Transverse colon (tissue), 4 donors: ENCODE data around the gene MRPL47. TPM values are rescaled to one million over a fixed set of nuclear protein-coding genes. Genes with fewer than 3 reads are reported as not detected.
A peak's percentile ranks its signal among the peaks of the same experiment; 100 is the strongest.

Experiments used
- DNase-seq: peaks from one replicate; pipeline ENCODE4 v3.0.0-alpha.2; 2019
- H3K27ac ChIP-seq, 4 donors: fragments of 200-600 bp; sonication (generic); 2 replicates each; pipeline ENCODE4 v1.5.1; 2016 to 2018; ENCODE audit warnings: inconsistent platforms in 4 of 4
- H3K27me3 ChIP-seq: fragments of 200-600 bp; sonication (generic); 2 replicates; pipeline ENCODE4 v1.5.1; 2017; ENCODE audit warnings: inconsistent platforms
- H3K36me3 ChIP-seq, 4 donors: fragments of 200-600 bp; sonication (generic); 2 replicates each; pipeline ENCODE4 v1.5.1; 2017 to 2019; ENCODE audit warnings: inconsistent platforms in 4 of 4
- H3K4me1 ChIP-seq, 4 donors: fragments of 200-600 bp; sonication (generic); 2 replicates each; pipeline ENCODE4 v1.5.1; 2017 to 2020; ENCODE audit warnings: inconsistent platforms in 4 of 4
- H3K4me3 ChIP-seq, 4 donors: fragments of 200-600 bp; sonication (generic); 1 replicate in 1 of 4; 2 replicates in 3 of 4; pipeline versions ENCODE4 v1.5.1 to v1.6.1; 2017 to 2019; ENCODE audit warnings: inconsistent platforms in 4 of 4
- H3K9me3 ChIP-seq, 2 donors: fragments of 200-600 bp; sonication (generic); 2 replicates each; pipeline ENCODE4 v1.5.1; 2017 to 2019; ENCODE audit warnings: inconsistent platforms in 2 of 2
- CTCF ChIP-seq, 5 experiments: fragments of 200-600 bp in 3 of 5; fragments of 450-650 bp in 2 of 5; sonication (generic) in 3 of 5; IDR thresholded peaks; 1 replicate in 2 of 5; 2 replicates in 3 of 5; pipeline ENCODE4 v1.5.1; 2016 to 2017; ENCODE audit warnings: antibody characterized with exemption in 5 of 5, inconsistent platforms in 3 of 5, mild to moderate bottlenecking in 2 of 5, moderate library complexity in 1 of 5
- EP300 ChIP-seq: sonication (generic); formaldehyde crosslinking; IDR thresholded peaks from one replicate; pipeline ENCODE4 v1.6.1; 2017; ENCODE audit warnings: antibody characterized with exemption, low read depth
- POLR2A ChIP-seq: fragments of 450-650 bp; IDR thresholded peaks from one replicate; pipeline ENCODE4 v1.6.1; 2016; ENCODE audit warnings: antibody characterized with exemption, mild to moderate bottlenecking, moderate library complexity
- POLR2AphosphoS5 ChIP-seq, 3 donors: sonication (generic); formaldehyde crosslinking; IDR thresholded peaks; one replicate each; pipeline ENCODE4 v1.6.1; 2016; ENCODE audit warnings: antibody characterized with exemption in 3 of 3
- WGBS, 2 donors: methylation state at CpG; one replicate each; pipeline ENCODE4 v1.1.5; 2018; ENCODE audit warnings: low coverage in 1 of 2; 5-methylcytosine and 5-hydroxymethylcytosine counted together
- in situ Hi-C, 4 donors: fragments of 200-750 bp; cut with MboI; loops; one replicate each; pipeline versions ENCODE4 v1.15.0 to v1.15.1; 2017; ENCODE audit warnings: low sequenced_read_pairs in 3 of 4, low pct_ligation_motif_present in 1 of 4, low pct_unique_long_range_greater_than_20kb in 1 of 4
- intact Hi-C: fragments of 100-400 bp; cut with DNase I; formaldehyde crosslinking; loops from one replicate; pipeline ENCODE4 v1.15.1; 2023; ENCODE audit warnings: low total_unique reads
- total RNA-seq, 4 donors: library from RNA; depleted of rRNA; stranded (reverse); fragments of >200 nt; gene quantifications; one replicate each; pipeline ENCODE4 v1.1.0, GENCODE V29; 2016

The MRPL47 gene
- total RNA-seq, 4 donors from 2014 or later = 10.1 to 26.8 (median 20.7) TPM

DNA sequence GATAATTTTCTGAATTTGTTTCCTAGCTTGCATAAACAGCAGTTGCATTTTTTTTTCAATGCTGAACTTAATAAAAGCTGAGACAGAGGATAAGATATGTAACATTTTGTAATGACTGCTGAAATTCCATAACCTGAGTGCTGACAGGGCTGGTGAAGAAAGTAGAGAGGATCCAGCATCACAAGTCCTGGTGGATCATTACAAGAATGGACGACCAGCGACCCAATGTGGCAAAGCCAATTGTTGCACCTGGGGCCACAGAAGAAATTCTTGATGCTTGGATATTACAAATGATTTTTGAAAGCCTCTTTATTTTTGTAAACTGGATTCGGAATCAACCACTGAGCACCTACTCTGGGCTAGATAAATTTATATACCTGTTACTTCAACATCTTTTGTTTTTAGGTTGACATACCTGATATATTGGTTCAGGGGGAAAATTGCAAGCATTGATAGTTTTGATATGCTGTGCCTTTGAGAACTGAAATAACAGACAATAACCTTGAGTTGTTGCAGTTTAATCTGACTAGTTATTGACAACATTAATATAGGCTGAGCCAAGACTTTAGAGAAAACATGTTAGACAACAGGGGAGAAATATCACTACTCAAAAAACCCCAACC lies 45.6 kb downstream of the MRPL47 start:
- TF ChIP-seq CTCF (IDR thresholded peaks at IDR 0.05) (peak; percentile 41 to 69 (median 62)), POLR2A (no peak)
- intact Hi-C loops = loop anchor here (10.0 kb wide), 1 partner anchor 134 kb away; no protein-coding TSS in a partner anchor
- Histone ChIP-seq H3K27me3 (no peaks in the 10 kb centered on the region), H3K4me1 (peaks cover 2 to 9% (median 4%) of the 10 kb centered on the region in 4 donors), H3K36me3 (no peaks in the 10 kb centered on the region), H3K4me3 (no peak overlapping the region), H3K27ac (no peak overlapping the region), H3K9me3 (no peaks in the 10 kb centered on the region)
- in situ Hi-C loops = loop anchor here in 3 of 4 donors (25.0 kb wide), 3 partner anchors 122 to 547 kb away; no protein-coding TSS in a partner anchor
- peak; percentile 50 for DNase-seq
- 3 to 4% methylated on average over 3 of the region's 3 CpGs for WGBS, 2 donors

- intact Hi-C loops = loop anchor here (10.0 kb wide), 1 partner anchor 127 kb away; no protein-coding TSS in a partner anchor
- Histone ChIP-seq H3K27ac (no peak overlapping the region), H3K4me3 (no peak overlapping the region), H3K4me1 (no peaks in the 10 kb centered on the region), H3K27me3 (no peaks in the 10 kb centered on the region), H3K9me3 (no peaks in the 10 kb centered on the region), H3K36me3 (no peaks in the 10 kb centered on the region)
- TF ChIP-seq CTCF (IDR thresholded peaks at IDR 0.05) = no peak
- no peak for TF ChIP-seq POLR2AphosphoS5 (IDR thresholded peaks at IDR 0.05)
- TF ChIP-seq POLR2A = no peak
- no peak for TF ChIP-seq EP300
- WGBS, 2 donors = 29 to 43% methylated on average over 4 of the region's 4 CpGs
- no peak for DNase-seq
- in situ Hi-C loops = loop anchor here in 3 of 4 donors (25.0 kb wide), 3 partner anchors 114 to 539 kb away; no protein-coding TSS in a partner anchor
Measured at GRCh38 chr3:179551349-179552105, 52.9 kb downstream of the MRPL47 start.

DNA sequence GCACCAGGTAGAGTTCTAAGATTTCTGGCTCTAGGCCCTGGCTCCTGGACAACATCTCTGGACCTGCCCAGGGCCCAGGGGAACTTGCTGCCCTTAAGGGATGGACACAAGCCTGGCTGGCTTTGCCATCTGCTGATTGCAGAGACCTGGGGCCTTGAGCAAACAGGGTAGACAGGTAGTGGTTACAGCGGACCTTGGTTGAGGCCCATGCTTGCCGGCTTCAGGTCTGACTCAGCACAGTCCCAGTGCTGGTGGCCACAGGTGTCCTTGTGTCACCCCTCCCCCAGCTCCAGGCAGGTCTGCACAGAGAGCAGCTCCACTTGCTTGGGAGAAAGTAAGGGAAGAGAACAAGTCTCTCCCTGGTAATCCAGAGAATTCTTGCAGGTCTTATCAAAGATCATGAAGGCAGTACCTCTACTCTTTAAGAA lies 57.6 kb downstream of the MRPL47 start:
- no peak overlapping the region for H3K4me3 ChIP-seq
- 82% methylated on average over 2 of the region's 2 CpGs; no CpG with 5 or more reads in 1 of the 2 donors for WGBS, 2 donors
- H3K27me3 ChIP-seq = no peaks in the 10 kb centered on the region
- in situ Hi-C loops = no loop called here
- TF ChIP-seq POLR2A = no peak
- no peak for TF ChIP-seq POLR2AphosphoS5 (IDR thresholded peaks at IDR 0.05)
- TF ChIP-seq CTCF (IDR thresholded peaks at IDR 0.05) = no peak
- TF ChIP-seq EP300 = no peak
- no peaks in the 10 kb centered on the region for H3K4me1 ChIP-seq
- no peaks in the 10 kb centered on the region for H3K36me3 ChIP-seq
- intact Hi-C loops = no loop called here
- H3K27ac ChIP-seq = no peak overlapping the region
- no peak for DNase-seq
- no peaks in the 10 kb centered on the region for H3K9me3 ChIP-seq

DNA sequence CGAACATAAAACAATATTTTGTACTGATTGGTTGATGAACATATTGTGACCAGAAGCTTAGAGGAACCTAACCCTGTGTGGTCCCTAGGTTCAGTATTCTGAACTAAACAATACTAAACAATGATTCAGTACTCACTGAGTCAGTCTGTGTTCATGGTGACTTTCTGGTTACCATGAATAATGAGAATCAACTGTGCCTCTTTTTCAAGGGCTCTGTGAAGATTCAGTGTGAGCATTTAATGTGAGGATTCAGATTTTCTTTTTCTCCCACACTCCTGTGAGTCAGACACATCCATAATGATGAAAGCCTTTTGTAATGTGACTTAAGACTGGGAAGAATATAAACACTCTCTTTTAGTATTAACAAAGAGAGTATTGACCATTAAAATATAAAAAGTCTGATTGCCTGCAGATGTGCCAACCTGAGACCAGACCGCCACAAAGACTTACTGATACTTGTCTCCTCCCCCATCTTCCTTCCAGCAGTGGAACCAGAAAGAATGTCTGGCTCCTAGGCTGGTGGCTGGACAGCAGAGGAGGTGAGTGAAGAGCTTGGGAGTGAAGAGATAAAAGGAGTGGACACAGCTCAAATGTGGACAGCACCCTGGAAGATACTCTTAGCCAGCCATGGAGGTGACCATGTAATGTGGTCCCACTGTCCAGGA lies 59.3 kb downstream of the MRPL47 start:
- no peaks in the 10 kb centered on the region for H3K4me1 ChIP-seq
- in situ Hi-C loops (no loop called here), intact Hi-C loops (no loop called here)
- WGBS, 2 donors = 68 to 75% methylated on average over 2 of the region's 2 CpGs
- H3K4me3 ChIP-seq = no peak overlapping the region
- H3K27ac ChIP-seq = no peak overlapping the region
- no peaks in the 10 kb centered on the region for H3K36me3 ChIP-seq
- TF ChIP-seq POLR2AphosphoS5 (IDR thresholded peaks at IDR 0.05) (no peak), POLR2A (no peak), CTCF (IDR thresholded peaks at IDR 0.05) (no peak), EP300 (no peak)
- H3K27me3 ChIP-seq = no peaks in the 10 kb centered on the region
- H3K9me3 ChIP-seq = no peaks in the 10 kb centered on the region
- DNase-seq = no peak
